Type B pancreatic cell (in vitro differentiated cells): Measurements from ENCODE around the gene UNC119. TPM values are rescaled to one million over a fixed set of nuclear protein-coding genes. Genes with fewer than 3 reads are reported as not detected.

Experiments used
- DNase-seq: peaks from one replicate; pipeline ENCODE4 v3.0.0; 2021; ENCODE audit warnings: mixed read lengths; ENCODE audit not compliant: unreplicated experiment; ENCODE audit errors: extremely low spot score
- H3K27ac Mint-ChIP-seq: 2 replicates; pipeline ENCODE4 v1.8.0; 2021; ENCODE audit warnings: mild to moderate bottlenecking, mixed read lengths
- H3K27me3 Mint-ChIP-seq: 2 replicates; pipeline ENCODE4 v1.8.0; 2021; ENCODE audit warnings: mixed read lengths
- H3K36me3 Mint-ChIP-seq: 2 replicates; pipeline ENCODE4 v1.8.0; 2021; ENCODE audit warnings: mixed read lengths
- H3K4me1 Mint-ChIP-seq: one replicate; pipeline ENCODE4 v1.8.0; 2021; ENCODE audit warnings: mixed read lengths; ENCODE audit not compliant: unreplicated experiment
- H3K4me3 Mint-ChIP-seq: 2 replicates; pipeline ENCODE4 v1.8.0; 2021; ENCODE audit warnings: mild to moderate bottlenecking, mixed read lengths
- H3K9me3 Mint-ChIP-seq: 2 replicates; pipeline ENCODE4 v1.8.0; 2021; ENCODE audit warnings: mixed read lengths
- total RNA-seq: library from RNA; stranded (reverse); gene quantifications from 2 replicates; pipeline ENCODE4 v1.2.1, GENCODE V29; 2021; ENCODE audit warnings: low replicate concordance
- TF ChIP-seq, protein P1 (sequence below): fragments of 200-600 bp; sonication (generic); conservative IDR thresholded peaks from 2 replicates; pipeline ENCODE4 v1.5.0; 2021; ENCODE audit warnings: antibody characterized with exemption, mild to moderate bottlenecking

The UNC119 gene
- total RNA-seq, 1 donor from 2014 or later, result 52.2 TPM

DNA sequence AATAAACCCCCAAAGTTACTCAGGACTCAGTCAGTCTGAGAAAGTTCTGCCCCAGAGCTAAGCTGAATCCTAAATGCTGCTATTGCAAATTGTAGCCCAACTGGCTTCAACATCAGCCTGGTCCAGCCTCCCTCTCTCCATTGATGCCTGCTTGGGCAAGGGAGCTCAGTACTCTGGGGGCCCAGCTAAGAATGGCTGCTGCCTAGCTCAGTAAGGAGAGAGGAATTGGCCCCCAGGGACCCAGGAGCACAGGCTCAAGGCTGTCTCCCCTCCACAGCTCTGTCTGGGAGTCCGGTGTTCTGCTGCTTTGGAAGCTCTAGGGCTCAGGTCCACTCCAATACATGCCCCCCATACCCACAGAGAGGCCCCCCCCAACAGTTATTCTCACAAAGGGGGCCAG, 1.6 kb downstream of the UNC119 start:
- no peaks in the 10 kb centered on the region for H3K27me3 Mint-ChIP-seq
- peaks cover 26% of the 10 kb centered on the region for H3K4me1 Mint-ChIP-seq
- no peaks in the 10 kb centered on the region for H3K9me3 Mint-ChIP-seq
- H3K4me3 Mint-ChIP-seq, result no peak overlapping the region
- DNase-seq, result no peak
- H3K27ac Mint-ChIP-seq, result no peak overlapping the region
- TF ChIP-seq, protein P1, sequence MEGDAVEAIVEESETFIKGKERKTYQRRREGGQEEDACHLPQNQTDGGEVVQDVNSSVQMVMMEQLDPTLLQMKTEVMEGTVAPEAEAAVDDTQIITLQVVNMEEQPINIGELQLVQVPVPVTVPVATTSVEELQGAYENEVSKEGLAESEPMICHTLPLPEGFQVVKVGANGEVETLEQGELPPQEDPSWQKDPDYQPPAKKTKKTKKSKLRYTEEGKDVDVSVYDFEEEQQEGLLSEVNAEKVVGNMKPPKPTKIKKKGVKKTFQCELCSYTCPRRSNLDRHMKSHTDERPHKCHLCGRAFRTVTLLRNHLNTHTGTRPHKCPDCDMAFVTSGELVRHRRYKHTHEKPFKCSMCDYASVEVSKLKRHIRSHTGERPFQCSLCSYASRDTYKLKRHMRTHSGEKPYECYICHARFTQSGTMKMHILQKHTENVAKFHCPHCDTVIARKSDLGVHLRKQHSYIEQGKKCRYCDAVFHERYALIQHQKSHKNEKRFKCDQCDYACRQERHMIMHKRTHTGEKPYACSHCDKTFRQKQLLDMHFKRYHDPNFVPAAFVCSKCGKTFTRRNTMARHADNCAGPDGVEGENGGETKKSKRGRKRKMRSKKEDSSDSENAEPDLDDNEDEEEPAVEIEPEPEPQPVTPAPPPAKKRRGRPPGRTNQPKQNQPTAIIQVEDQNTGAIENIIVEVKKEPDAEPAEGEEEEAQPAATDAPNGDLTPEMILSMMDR, result no peak
- H3K36me3 Mint-ChIP-seq, result peaks cover 15% of the 10 kb centered on the region

DNA sequence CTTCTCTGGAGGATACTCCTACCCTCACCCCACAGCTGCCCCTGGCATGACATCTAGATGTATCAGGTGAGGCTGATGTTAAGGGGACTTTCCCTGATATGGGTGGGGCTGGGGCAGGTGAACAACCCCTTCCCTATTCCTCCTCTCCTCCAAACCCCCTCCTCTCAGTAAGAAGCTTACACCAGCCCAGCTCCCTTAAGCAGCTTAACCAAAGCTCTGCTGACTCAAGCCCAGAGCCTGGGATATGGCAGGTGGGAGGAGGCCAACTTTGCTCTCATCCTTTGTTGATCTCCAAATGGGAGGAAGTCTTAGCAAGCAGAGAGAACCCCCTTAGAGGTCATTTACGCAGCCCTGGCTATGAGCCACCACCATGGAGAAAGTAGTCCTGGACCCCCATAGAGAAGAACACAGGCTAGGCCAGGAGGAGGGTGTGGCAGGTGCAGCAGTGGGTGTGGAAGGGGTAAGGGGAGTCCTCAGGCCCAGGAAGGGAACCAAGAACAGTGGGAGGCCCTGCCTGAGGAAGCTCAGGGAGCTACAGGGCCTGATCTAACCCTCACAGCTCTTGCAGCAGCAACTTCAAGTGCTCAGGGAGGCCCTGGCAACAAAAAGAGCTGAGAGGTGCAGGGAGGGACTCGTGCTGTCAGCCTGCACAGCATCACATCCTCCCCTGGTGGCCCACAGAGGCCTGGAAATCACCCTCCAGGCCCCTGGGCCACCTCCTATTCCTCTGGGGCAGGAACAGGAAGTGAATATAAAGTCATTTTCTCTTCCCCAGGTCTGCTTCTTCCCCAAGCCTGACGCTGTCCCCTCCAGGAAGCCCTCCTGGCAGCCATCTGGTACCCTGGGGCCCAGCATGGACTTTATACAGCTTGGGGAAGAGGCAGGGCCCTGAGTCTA, 2.9 kb downstream of the UNC119 start:
- H3K4me3 Mint-ChIP-seq, result no peak overlapping the region
- H3K4me1 Mint-ChIP-seq, result peaks cover 28% of the 10 kb centered on the region
- no peak overlapping the region for H3K27ac Mint-ChIP-seq
- no peak for DNase-seq
- no peaks in the 10 kb centered on the region for H3K9me3 Mint-ChIP-seq
- TF ChIP-seq, protein P1, result no peak
- peaks cover 7% of the 10 kb centered on the region for H3K36me3 Mint-ChIP-seq
- H3K27me3 Mint-ChIP-seq, result no peaks in the 10 kb centered on the region

DNA sequence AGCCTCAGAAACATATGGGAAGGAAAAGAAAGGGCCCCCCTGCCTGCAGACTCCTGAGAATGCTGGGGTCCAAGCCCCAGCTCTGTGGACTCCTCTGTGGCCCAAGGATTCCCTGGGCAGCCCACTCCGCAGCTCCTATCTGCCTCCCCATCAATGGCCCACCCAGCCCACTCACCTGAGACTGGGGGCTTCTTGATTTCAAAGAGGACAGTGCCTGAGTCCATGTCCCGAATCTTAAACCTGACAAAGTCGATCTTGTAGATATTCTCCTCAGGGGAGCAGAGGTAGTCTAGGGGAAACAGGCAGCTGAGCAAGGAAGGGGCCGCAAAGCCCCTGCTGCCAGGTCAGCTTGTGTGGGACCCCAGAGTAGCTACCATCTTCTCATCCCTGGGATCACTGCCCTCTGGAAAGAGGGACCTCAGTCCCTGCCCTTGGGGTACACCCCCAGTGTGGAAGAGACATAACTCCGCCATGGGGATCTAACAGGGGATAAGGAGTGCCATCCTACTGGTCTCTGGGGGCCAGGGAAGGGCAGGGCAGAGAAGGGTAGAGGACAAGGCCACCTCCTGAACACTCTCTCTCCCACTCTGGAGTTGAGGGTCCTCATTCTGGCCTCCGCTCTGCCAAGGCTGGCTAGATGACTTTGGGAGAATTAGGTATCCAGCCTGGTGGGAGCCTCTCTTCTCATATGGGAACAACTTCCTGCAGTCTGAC, 3.9 kb downstream of the UNC119 start:
- Mint-ChIP-seq H3K9me3 (no peaks in the 10 kb centered on the region), H3K27me3 (no peaks in the 10 kb centered on the region), H3K36me3 (peaks cover under 1% of the 10 kb centered on the region), H3K27ac (no peak overlapping the region), H3K4me3 (peak overlapping the region; percentile 51), H3K4me1 (peaks cover 31% of the 10 kb centered on the region)
- TF ChIP-seq, protein P1, result no peak
- no peak for DNase-seq

DNA sequence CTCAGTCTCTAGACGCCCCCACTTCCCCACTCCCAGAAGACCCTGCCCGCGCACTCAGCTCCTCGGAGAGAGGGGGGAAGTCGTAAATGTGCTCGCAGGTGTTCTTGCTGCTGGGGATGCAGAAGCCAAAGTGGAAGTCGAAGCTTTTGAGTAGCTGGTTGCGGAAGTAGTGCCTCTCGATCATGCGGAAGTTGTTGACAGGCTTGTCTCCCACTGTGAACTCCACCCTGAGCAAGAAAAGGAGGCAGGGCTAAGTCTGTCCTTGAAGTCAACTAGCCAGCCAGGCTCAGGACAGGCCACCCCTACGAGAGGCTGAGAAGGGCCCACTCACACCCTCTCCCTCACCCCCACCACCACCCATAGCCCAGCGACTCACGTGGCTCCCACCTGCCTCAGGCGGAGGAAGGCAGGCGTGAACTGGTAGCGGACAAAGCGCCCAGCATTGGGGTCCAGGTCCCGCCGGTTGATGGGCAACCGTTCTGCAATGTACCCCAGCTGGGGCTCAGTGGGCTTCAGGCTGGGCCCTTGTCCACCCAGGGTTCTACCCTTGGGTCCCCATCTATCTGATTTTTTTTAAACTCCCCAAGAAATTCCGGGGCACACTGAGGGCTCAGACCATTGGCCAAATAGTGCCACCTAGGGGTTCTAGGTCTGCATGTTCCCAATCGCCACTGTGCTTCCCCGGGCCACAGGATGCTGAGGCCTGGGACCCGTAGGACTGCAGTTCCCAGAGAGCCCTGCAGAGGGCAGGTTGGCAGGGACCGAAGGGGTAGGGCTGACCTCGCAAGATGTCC, 4.6 kb downstream of the UNC119 start:
- Mint-ChIP-seq H3K27me3 (no peaks in the 10 kb centered on the region), H3K9me3 (no peaks in the 10 kb centered on the region), H3K4me3 (peak overlapping the region; percentile 51), H3K36me3 (no peaks in the 10 kb centered on the region), H3K4me1 (peaks cover 26% of the 10 kb centered on the region), H3K27ac (no peak overlapping the region)
- peak; percentile 84 for DNase-seq
- TF ChIP-seq, protein P1, result peak; percentile 88

DNA sequence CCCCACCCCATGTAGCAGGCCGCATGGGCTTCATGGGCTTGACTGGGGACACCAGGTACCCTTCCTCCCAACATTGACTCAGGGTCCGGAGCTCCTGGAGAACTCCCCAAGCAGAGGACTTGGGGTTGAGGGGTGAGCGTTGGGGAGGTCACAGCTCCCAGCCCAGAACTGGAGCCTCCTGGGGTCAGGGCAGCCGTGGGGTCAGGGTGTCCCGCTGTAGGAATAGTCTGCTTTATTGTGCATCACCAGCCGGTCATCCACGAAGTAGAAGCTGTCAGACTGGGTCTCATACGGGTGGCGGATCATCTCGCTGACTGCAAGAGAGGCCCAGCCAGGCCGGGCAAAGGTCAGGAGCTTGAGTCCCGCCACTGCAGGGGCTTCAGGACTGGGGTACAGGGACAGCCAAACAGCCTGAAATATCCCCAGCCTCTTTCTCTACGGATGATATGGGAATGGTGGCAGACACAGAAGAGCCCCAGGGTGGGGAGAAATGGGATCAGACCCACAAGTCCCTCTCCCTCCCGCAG, 5.3 kb downstream of the UNC119 start:
- Mint-ChIP-seq H3K4me3 (no peak overlapping the region), H3K4me1 (peaks cover 23% of the 10 kb centered on the region)

More for the DNA sequence above, 5.3 kb downstream of the UNC119 start:
- no peak for DNase-seq
- no peaks in the 10 kb centered on the region for H3K27me3 Mint-ChIP-seq
- no peaks in the 10 kb centered on the region for H3K36me3 Mint-ChIP-seq
- H3K27ac Mint-ChIP-seq, result no peak overlapping the region
- TF ChIP-seq, protein P1, result no peak
- H3K9me3 Mint-ChIP-seq, result no peaks in the 10 kb centered on the region
